ENCODE results near the gene HCN4.
"Not testable (repeated sequence)": the region's sequence is repeated elsewhere in the genome, so short reads cannot be mapped to it uniquely, and the experiment has no call there.

HCN4 gene

DNA sequence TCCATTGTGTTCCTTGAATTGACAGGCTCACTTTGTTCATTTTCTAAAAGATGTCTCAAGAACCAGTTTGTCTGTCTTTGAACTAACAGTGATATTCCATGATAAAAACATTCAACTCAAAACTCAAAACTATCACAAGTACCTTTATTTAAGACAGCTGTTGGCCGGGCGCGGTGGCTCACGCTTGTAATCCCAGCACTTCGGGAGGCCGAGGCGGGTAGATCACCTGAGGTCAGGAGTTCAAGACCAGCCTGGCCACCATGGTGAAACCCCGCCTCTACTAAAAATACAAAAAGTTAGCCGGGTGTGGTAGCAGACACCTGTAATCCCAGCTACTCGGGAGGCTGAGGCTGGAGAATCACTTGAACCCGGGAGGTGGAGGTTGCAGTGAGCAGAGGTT is 68.5 kb downstream of the HCN4 start:
- in situ Hi-C loops (cut with HindIII; ENCODE audit: low sequenced_read_pairs), result not testable (repeated sequence)

DNA sequence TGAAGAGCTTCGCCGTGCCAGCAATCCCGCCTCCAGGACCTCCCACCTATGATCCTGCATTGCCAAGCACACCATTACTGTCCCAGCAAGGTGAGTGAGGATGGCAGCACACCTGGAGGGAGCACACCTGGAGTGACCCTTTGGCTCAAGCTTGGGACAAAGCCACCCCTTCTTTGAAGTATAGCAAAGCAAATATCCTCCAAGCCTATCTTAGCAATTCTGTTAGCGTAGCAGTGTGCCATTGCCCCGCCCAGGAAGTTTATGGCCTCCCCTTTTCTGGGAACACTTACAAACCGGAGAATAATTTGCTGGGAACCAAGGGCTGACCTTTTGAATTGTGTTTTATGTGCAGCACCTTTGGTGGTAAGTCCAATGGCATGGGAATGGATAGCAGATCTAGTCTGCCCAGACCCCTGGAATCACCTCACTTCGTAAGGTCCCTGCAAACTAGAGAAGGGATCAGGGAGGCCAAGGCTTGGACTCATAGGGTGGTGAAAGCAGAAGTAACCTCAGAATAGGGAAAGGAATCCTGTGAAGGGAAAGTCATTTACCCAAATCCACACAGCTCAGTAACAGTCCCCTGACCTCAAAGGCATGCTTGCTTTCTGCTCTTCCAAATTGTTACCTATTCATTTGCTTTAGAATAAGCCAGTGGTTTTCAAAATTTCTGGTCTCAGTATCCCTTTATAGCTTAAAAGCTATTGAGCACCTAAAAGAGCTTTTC is 70.1 kb downstream of the HCN4 start:
- in situ Hi-C loops (cut with HindIII; ENCODE audit: low sequenced_read_pairs), result no loop called here

DNA sequence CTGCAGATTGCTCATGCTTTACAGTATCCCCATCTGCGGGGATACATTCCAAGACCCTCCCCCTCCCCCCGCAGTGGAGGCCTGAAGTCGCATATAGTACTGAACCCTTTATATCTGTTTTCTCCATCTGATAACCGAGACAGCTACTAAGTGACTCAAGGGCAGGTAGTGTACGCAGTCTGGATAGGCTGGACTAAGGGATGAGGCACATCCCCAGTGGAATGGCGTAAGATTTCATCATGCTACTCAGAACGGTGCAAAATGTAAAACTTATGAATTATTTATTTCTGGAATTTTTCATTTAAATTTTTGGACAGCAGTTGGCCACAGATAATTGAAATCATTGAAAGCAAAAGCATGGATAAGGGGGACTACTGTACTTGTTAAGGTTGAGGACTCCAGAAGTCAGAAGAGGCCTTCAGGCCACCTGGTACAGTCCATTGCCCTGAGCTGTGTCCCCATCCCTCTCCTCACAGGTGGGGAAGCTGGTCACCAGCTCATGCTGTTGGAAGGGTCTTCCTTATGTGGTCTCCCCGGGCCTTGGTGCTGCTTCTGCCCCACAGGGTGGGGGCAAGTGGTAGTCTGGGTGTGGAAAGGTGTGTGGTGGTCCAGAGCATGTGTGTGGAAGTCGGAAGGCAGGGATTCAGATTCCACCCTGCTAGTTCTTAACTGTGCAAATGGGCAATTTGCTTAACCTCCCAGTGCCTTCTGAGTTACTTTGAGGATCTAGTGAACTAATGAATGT is 72.0 kb downstream of the HCN4 start:
- in situ Hi-C loops (cut with HindIII; ENCODE audit: low sequenced_read_pairs), result no loop called here

DNA sequence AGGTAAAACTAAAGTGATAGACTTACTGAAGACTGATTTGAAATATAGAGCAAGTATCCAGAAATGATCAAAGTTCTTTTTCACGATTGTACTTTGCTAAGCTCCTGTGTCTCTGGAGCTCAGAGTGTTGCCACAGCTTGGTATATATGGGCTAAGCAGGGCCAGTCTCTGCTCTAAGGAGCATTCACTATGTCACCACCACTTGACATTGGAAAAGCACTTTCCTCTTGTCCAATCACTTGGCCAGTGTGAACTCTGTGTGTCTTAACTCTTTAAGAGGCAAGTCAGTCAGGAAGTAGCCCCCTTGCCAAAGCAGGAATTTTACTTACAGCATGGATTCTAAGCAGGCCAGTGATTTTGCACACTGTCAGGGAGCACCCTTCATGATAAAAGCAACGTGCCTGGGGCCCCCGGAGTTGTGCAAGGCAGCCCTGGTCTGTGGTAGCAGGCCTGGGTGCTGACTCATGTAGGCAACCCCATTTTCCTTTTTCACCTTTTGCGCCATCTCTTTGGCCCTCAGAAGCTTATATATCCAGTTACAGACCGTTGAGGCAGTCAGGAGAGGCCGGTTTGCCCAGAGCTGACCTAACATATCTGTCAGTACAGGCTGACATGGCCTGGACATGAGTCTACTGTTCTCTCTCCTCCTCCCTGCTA is 73.0 kb downstream of the HCN4 start:
- in situ Hi-C loops (cut with HindIII; ENCODE audit: low sequenced_read_pairs), result no loop called here

DNA sequence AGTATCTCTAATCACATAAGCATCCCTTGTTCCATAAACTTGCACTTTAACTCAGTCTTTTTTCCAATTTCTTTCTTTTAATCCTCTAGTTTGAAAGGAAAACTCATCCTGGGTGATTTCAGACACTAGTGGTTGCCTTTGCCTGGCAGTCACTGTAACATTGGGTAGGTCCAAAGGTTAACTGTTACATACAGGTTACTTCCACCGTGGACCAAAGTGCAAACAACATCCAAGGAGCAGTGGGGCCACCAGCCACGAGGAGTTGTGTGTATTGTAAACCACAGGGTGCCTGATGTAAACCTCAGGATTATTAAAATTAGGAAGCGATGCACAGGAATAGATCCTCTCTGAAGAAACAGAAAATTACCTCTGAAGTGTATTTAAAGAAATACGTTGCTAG is 75.0 kb downstream of the HCN4 start:
- in situ Hi-C loops (cut with HindIII; ENCODE audit: low sequenced_read_pairs), result no loop called here

DNA sequence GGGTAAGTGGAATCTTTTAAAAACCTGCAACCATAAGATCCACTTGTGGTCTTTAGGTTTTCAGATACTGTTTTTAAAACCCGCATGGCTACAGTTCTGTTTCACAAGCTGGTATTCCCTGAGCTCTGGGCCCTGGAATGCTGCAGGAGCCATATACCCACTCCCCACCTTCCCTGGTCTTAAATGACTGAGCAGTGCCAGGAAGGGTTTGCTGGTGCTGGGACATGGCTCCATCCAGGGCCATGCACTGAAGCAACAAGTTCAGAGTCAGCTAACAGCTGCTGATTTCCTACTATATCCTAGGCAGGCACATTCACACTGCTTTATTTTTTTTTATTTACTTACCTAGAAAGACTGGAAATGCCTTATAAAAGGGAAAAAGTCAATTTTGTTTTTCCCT is 77.3 kb downstream of the HCN4 start:
- in situ Hi-C loops (cut with HindIII; ENCODE audit: low sequenced_read_pairs), result no loop called here

DNA sequence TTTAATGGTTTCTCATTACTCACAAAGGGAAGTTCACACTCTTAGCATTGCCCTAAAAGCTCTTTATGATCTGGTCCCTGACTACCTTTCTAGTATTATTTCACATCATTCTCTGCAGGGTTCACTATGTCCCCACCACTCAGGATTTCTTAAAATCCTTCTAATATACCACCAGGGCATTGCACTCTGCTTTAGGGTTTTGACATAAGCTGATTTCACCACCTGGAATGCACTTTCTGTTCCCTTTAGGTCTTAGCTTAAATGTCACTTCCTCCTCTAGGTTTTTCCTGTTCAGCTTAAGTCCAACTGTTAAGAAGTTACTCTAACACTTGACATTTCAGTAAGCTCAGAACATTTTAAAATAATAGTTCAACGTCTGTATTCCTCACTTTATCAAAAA is 81.7 kb downstream of the HCN4 start:
- in situ Hi-C loops (cut with HindIII; ENCODE audit: low sequenced_read_pairs), result no loop called here

DNA sequence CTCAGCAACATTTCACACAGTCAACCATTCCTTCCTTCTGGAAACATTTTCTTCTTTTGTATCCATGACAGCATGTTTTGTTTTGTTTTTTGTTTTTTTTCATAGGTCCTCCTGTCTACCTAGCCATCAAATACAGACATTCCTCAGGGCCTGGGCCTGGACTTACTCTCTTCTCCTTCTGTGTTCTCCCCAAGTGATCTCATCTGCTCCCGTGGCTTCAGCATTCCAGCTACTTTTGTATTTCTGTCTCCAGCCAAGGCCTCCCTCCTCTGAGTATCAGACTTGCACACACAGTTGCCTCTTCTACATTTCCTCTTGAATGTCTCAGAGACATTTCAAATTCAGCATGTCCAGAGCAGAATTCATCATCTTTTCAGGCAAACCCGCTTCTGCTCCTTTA is 82.4 kb downstream of the HCN4 start:
- in situ Hi-C loops (cut with HindIII; ENCODE audit: low sequenced_read_pairs), result no loop called here

DNA sequence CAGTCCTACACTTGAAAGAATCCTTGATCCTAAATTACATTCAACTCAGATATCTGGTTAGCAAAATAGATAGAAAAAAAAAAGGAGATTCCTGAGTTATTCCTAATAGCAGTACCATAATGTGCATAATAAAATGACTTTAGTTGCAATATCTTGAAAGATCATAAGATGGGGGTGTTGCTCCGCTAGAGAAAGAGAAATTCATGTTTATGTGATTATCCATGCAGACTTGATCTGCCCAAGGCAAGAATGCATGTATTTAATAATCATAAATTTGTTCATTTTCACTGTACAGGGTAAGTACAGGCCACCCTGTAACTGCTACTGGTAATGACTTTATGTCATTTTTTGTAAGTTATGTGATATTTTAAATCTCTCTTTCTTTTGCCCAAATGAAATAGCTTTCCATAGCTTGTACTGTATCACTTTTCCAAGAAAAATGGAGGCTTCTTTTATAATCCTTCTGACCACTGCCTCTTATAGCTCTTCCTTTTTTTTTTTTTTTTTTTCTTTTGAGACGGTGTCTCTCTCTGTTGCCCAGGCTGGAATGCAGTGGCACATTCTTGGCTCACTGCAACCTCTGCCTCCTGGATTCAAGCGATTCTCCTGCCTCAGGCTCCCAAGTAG is 84.6 kb downstream of the HCN4 start:
- in situ Hi-C loops (cut with HindIII; ENCODE audit: low sequenced_read_pairs), result no loop called here

DNA sequence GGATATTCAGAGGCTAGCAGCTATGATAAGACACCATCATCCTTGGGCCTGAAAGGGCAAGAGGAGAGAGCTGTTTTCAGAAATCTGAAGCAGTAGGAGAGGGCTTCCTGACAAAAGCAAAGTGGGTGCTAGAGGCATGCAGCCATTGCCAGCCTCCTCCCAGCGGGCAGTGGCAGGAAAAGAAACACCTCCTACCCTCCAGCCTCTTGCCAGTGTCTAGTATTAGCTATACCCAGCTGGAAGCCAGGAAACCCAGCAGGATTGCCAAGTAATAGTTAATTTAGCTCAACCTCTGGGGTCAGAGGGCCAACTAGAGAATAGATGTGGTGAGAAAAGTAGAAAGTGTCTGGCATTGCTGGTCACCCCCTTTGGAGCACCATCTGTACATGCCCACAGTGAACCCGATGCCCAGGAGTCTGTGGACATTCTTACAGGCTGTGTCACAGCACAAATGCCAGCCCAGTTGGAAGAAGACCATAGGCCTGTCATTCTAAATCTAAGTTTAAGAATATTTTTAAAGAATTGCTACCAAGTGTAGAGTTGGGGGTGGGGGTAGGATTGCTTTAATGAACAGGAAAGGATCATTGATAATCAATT is 85.3 kb downstream of the HCN4 start:
- in situ Hi-C loops (cut with HindIII; ENCODE audit: low sequenced_read_pairs), result no loop called here

DNA sequence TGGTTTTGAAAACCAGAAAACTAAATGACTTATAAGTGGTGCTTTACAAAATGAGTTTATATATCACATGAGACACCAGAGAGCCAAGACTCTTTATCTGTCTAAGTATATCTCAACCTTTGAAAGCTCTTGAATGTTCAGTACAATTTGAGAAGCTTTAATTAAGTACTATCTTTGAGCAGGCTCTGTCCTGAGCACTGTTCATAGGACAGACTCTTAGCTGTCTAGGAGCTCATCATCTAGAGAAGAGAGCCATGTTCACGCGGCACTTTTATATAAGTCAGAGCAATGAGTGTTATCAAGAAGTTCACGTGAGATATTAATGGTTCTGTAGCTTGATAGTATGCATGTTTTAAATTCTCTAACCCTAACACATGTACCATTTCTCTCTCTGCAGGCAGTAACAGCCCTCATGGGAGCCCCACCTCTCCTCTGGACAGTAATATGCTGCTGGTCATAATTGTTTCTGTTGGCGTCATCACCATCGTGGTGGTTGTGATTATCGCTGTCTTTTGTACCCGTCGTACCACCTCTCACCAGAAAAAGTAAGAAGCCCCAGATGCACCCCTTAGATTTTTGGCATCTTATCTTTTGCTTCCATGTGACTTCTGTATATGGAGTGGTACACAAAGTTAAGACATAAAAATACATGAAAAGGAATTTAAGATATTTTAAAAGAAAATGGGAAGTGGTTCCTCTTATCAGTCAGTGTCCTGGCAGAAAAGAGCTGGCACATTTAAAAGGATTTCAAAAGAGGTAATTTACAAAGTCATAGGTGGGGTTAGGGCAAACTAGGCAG is 86.0 kb downstream of the HCN4 start:
- in situ Hi-C loops (cut with HindIII; ENCODE audit: low sequenced_read_pairs), result no loop called here

DNA sequence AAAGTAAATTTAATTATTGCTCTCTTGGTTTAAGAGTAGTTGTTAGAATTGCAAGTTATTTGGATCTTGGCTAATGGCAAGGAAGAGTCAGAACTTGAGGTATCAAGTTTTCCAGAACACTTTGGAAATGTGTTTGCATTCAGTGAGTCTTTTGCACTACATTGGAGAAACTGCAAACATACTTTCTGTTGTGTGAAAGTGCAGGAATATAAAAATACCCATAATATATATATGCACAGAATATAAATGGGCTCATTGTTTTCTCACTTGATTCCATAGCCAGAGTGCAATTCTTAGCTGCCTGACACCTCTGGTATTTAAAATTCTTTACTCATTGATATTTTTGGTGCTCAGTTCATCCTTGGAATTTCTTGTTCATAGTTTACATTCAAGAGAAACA is 92.9 kb downstream of the HCN4 start:
- in situ Hi-C loops (cut with HindIII; ENCODE audit: low sequenced_read_pairs), result no loop called here

DNA sequence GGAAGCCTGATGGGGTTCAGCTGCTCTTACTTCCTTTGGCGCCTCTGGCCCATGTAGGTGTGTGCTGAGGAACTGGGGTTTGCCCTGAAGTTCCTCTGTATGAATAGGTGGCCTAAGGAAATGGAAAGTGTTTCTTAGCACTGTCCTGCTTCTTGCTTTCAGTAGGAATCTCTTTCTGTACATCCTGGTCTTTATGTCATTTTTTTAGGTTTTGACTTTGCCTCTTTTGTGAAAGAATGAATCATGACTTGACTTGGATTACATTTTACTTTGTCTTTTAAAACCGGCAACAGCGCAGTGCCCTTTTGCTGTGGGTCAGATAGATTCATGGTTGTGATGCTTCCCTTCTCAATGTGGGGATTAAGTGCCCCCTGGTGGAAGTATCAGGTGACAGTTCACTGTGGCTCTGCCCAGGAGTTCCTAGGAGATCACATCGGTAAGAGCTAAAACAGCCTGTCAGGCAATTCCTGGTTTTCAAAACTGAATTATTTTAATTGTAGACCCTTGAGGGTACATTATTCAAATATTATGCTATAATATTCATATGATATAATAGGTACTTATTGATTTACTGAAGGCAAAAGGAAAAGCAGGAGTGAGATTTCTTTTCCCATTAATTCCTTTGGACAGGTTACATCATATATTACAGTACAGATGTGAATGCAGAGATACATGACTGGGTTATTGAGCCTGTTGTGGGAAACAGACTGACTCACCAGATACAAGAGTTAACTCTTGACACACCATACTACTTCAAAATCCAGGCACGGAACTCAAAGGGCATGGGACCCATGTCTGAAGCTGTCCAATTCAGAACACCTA is 95.4 kb downstream of the HCN4 start:
- in situ Hi-C loops (cut with HindIII; ENCODE audit: low sequenced_read_pairs), result no loop called here

DNA sequence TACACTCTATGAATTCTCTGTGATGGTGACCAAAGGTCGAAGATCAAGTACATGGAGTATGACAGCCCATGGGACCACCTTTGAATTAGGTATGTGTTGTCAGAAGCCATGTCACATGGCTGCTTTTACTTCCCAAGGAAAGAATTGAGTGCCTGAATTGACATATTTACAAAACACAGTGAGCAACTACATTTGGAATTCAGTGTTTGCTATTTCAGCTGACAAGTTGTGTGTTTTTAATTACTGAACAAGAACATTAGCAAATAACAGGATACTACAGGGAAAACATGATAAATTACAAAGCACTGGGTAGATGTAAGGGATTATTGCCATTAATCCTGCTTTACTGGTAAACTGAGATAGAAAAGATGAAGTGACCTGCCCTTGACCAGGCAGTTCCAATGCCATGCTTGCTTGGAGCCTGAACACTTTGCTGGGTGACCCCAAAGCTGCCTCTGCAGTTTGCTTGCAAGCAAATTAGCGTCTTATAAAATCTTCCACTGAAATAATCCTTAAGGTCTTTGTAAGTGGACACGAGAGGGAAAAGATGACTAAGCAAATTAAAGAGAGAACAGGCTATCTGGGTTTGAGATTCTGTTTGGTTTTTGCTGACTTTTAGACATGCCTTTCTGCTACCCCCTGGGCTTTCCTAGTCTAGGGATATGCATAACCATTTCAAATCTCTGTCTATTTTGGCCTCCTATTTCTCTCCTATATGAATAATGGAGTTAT is 98.2 kb downstream of the HCN4 start:
- in situ Hi-C loops (cut with HindIII; ENCODE audit: low sequenced_read_pairs), result no loop called here
